Measurements from ENCODE around the gene FXYD3. TPM values are rescaled to one million over a fixed set of nuclear protein-coding genes. Genes with fewer than 3 reads are reported as not detected.

The FXYD3 gene
- total RNA-seq, 4 donors from 2014 or later: 0.38 to 2.6 TPM; not detected in 2

GRCh38 chr19:35142606-35143230 is 27.1 kb downstream of the FXYD3 start:
- ATAC-seq (ENCODE audit: low FRiP score) (no peak), DNase-seq (ENCODE audit: low spot score) (no peak)
- TF ChIP-seq CTCF (IDR thresholded peaks at IDR 0.05): no peak

DNA sequence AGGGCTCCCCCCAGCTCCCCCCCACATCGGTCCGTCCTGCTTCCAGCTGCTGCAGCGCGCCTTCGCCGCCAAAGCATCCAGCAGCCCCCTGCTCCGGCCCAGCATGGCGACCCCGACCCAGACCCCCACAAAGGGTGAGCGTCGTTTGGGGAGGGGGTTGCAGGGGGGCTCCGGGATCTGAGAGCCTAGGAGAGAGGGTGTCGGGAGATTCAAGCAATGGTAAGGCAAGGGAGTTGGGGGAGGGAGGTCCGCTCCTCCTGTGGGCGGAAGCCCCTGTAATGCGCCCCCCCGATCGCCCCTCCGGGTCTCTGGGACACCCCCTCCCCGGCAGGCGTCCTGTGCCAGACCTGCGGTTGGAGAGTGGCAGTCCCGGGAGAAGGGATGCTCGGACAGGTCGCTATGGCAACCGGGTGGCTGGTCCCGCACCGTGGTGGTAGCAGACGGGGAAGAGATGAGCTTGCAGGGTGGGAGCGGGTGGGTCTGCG is 27.6 kb downstream of the FXYD3 start, which contains the start of gene FXYD7:
TSS of gene FXYD7 (plus strand) at position 25 of the 485 bp plus-strand sequence. CDS start at position 104, 79 bp downstream.
- ATAC-seq (ENCODE audit: low FRiP score) (no peak), DNase-seq (ENCODE audit: low spot score) (no peak)
- no peak for TF ChIP-seq CTCF (IDR thresholded peaks at IDR 0.05)

DNA sequence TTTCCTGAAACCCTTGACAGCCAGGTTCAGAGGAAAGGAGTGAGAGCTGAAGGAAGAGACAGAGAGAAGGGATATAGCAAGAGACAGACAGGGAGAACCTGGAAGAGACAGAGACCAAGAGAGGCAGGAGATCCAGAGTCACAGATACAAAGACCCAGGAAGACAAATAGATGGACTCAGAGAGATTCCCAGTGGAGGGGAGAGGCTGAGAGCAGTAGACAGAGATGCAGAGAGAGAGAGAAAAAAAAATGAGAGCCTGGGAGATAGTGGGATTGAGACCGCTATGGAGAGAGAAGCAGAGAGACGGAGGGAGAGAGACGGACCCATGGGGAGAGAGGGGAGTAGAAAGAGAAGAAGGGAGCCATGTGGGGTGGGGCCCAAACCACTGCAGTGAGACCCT is 28.2 kb downstream of the FXYD3 start:
- TF ChIP-seq CTCF (IDR thresholded peaks at IDR 0.05): no peak
- no peak for DNase-seq (ENCODE audit: low spot score)
- no peak for ATAC-seq (ENCODE audit: low FRiP score)

DNA sequence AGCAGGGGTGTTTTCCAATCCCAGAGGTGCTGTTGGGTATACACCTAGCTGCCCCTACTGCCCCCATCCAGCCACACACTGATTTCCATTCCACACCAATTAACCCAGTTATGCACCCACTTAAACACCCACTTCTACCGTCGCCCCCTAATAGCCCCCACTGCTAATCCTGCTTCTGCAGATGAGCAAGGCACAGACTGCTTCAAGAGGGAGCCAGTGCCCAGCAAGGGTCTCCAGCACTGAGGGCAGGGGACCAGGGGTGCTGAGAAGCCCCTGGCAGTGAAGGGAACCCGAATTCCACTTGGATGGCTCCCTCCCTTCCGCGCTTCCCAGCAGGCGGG is 28.6 kb downstream of the FXYD3 start:
- no peak for TF ChIP-seq CTCF (IDR thresholded peaks at IDR 0.05)
- DNase-seq (ENCODE audit: low spot score) (no peak), ATAC-seq (ENCODE audit: low FRiP score) (no peak)

DNA sequence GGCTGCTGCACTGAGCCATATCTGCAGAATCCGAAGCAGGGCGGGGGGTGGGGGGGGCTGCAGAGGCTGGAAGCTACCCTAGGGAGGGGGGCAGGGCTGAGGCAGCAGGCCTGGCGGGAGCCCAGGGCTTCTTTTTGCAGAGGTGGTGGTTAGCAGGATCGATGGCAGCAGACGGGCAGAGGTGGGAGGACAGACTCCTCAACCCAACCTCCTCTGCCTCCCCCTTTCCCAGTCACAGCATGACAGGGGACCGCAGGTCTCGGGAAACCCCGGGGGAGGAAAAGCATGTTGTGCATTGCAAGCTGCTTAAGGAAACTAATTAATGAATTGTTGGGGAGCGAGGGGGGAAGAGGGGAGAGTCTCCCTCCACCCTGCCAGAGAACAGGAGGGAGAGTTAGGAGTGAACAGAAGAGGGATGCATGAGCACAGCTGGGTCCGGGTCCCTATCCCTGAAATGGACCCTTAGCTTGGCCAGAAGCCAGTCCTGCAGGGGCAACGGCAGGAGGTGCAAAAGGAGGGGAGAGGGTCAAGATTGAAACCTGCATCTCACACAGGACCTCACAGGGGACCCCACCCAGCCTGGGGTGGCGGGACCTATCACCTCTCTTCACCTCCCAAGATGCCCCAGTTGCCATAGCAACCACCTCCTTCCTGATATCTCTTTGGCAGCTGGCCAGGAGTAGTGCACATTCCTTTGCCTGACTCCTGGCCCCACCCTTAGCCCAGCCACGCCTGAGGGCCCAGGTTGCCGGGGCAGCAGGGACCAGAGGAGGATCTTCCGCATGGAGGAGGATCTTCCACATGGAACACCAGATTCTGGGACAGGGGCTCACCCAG is 29.2 kb downstream of the FXYD3 start:
- DNase-seq (ENCODE audit: low spot score) (no peak), ATAC-seq (ENCODE audit: low FRiP score) (no peak)
- TF ChIP-seq CTCF (IDR thresholded peaks at IDR 0.05): no peak

GRCh38 chr19:35146746-35147459 is 31.3 kb downstream of the FXYD3 start:
- no peak for DNase-seq (ENCODE audit: low spot score)
- ATAC-seq (ENCODE audit: low FRiP score): no peak
- no peak for TF ChIP-seq CTCF (IDR thresholded peaks at IDR 0.05)
